ENCODE results near the gene SH3BP1.
"Not testable (repeated sequence)": the region's sequence is repeated elsewhere in the genome, so short reads cannot be mapped to it uniquely, and the experiment has no call there.

Gene SH3BP1, protein sequence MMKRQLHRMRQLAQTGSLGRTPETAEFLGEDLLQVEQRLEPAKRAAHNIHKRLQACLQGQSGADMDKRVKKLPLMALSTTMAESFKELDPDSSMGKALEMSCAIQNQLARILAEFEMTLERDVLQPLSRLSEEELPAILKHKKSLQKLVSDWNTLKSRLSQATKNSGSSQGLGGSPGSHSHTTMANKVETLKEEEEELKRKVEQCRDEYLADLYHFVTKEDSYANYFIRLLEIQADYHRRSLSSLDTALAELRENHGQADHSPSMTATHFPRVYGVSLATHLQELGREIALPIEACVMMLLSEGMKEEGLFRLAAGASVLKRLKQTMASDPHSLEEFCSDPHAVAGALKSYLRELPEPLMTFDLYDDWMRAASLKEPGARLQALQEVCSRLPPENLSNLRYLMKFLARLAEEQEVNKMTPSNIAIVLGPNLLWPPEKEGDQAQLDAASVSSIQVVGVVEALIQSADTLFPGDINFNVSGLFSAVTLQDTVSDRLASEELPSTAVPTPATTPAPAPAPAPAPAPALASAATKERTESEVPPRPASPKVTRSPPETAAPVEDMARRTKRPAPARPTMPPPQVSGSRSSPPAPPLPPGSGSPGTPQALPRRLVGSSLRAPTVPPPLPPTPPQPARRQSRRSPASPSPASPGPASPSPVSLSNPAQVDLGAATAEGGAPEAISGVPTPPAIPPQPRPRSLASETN

DNA sequence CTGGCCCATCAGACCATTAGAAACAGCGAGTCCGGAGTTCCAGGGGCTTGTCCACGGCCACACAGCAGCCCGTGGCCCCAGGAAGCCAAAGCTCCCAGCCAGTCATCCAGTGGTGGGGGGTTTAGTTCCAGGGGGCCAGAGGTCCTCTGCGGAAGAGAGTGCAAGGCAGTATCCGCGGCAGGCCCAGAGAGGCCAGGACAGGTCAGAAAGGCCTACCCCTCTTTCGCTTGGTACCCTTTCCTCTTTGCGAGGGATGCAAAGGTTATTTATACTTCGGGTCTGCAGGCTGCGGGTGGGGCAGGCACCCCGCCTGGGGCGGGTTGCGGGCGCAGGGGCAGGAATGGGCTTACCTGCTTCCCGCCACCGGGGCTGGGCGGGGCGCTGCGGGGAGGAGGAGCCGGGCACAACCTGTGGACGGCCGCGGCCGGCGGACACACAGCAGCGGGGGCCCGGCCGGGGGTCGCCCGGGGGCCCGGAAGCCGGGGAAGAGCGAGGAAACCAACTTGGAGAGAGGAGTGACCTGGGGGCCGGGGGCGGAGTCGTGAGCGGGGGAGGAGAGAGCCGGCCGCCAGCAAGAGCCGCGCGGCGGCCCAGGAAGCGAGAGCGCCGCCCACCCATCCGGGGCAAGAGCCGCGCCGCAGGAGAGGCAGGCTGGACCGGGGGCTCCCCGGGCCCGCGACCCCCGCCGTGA, at the start of gene SH3BP1:
Gene SH3BP1, plus strand, starts transcription at position 600 of the 691 bp plus-strand sequence. CDS start 119 bp downstream, outside the sequence.
- DNase-seq: peak; percentile 65

- DNase-seq: not testable (repeated sequence)
Measured at GRCh38 chr22:37591081-37591480, 48.4 kb upstream of the SH3BP1 start.

GRCh38 chr22:37591823-37592404, 47.6 kb upstream of the SH3BP1 start:
- DNase-seq: no peak

GRCh38 chr22:37594237-37594636, 45.2 kb upstream of the SH3BP1 start:
- no peak for DNase-seq

DNA sequence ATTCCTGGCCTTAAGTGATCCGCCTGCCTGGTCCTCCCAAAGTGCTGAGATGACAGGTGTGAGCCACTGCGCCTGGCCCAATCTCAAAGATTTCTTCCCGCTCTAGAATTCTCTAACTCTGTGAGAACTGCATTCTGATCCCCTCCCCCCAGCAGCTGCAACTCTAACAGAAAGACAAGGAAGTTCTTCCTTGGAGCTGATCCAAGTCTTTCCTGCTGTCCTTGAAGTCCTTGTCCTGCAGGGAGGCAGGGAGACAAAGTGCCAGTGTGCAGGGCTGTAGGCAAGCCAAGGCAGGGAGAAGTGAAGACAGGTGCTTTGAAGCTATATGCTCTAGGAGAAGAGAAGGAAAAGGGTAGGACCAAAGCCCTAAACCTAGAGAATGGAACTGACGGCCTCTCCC, 40.3 kb upstream of the SH3BP1 start:
- no peak for DNase-seq

- no peak for DNase-seq
Measured at GRCh38 chr22:37601203-37601539, 38.3 kb upstream of the SH3BP1 start.

- DNase-seq: no peak
Measured at GRCh38 chr22:37601540-37602442, 37.7 kb upstream of the SH3BP1 start.

GRCh38 chr22:37602546-37603277, 36.8 kb upstream of the SH3BP1 start:
- not testable (repeated sequence) for DNase-seq

GRCh38 chr22:37604074-37604473, 35.4 kb upstream of the SH3BP1 start:
- no peak for DNase-seq

DNA sequence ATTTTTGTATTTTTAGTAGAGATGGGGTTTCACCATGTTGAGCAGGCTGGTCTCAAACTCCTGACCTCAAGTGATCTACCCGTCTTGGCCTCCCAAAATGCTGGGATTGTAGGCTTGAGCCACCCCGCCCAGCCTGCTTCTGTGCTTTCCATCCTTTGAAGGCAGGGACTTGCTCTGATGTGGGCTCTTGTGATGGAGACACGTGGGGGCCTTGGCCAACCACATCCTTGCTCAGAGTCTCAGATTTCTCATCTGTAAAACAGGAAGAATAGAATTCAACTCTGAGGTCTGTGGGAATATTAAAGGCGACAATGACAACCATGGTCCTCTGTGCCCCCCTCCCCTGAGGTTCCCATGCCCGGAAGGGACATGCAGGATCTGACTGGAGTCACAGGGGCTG, 34.6 kb upstream of the SH3BP1 start:
- DNase-seq: peak; percentile 51

DNA sequence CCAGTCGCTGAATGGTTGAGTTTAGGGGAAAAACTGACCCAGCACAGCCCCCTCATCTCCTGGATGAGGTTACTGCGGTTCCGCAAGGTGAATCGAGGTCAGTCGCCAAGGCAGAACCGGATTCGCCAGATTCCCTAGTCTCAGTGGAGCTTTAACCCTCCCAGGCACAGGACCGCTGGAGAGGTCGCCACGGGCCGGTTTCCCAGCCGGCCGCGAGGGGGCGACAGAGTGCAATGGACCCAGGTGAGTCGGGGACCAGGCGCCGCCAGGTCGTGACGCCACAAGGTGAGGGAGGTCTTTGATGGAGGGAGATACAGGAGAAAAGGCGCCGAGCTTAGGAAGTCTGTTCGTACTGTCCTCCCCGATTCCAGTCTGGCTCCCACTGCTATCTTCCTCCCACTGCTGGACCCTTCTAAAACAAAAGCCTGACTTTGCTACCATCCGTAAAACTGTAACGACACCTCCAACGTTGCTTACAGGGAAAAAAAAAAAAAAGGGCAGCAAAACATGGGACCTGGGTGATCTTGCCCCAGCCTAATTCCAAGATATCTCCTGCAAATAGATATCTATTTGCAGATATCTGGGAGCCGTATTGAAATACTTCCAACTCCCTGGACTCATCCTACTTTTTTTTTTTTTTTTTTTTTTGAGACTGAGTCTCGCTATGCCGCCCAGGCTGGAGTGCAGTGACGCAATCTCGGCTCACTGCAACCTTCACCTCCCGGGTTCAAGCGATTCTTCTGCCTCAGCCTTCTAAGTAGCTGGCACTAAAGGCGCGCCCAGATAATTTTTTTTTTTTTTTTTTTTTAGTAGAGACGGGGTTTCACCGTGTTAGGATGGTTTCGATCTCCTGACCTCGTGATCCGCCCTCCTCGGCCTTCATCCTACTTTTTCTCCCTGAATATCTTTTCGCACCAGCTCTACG, 32.2 kb upstream of the SH3BP1 start:
- DNase-seq: peak; percentile 91

DNA sequence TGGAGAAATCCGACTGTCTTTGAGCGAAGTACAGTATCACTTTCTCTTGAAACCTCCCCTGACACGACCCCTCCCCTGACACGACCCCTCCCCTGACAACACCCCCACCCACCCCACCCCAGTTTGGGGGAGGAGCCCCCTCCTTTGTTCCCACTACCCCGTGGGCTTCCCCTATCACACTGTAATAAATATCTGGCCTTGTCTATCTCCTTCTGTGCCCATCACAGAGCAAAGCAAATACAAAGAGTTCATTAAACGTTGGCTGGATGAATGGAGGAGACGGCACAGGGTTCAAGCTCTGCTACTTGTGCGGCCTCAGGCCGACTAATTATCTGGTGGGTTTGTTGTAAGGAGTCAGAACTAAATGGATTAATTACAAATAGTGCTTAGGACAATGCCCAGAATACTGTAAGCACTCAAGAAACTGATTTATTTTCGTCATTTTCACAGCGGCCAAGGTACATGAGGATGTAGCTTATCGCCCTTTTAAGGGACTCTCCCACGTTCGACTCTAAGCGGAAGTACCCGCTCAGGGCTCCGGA, 31.5 kb upstream of the SH3BP1 start:
- DNase-seq: no peak

DNA sequence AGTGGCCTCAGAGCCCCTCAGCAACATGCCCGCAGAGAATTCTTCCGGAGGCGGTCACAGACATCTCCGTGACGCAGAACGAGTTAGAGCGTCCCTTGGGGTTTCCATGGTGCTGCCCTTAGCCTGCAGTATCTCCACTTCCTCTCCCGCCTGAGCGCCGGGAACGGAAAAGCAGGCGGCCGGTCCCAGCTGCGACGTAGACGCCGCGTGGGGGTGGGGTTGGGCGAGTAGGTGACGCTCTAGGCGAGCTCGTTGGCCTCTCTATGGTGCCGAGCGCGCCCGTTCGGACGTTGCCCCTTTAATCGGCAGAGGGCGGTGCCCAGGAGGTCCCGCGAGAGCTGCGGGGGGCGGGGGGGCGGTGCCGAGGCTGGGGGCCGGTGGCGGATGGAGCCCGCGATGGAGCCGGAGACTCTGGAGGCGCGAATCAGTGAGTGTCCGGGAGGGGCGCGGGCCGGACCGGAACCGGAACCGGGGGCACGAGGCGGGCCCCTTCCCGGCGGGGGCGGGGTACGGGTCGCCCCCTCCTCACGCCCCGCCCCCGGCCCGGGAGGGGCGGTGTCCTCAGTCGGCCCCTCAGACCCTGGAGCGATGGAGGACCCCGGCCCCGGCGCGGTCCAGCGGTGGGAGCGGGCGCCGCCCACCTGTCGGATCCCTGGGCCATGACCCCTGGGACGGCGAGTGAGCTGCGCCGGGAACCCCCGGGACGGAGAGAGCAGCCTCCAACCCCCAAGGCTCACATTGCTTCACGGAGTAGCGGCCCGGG, 30.8 kb upstream of the SH3BP1 start, which contains the start of gene GGA1:
Gene GGA1, plus strand, starts transcription at position 358 of the 763 bp plus-strand sequence. Its CDS starts 27 bp downstream, at position 385.
- DNase-seq: peak; percentile 95

DNA sequence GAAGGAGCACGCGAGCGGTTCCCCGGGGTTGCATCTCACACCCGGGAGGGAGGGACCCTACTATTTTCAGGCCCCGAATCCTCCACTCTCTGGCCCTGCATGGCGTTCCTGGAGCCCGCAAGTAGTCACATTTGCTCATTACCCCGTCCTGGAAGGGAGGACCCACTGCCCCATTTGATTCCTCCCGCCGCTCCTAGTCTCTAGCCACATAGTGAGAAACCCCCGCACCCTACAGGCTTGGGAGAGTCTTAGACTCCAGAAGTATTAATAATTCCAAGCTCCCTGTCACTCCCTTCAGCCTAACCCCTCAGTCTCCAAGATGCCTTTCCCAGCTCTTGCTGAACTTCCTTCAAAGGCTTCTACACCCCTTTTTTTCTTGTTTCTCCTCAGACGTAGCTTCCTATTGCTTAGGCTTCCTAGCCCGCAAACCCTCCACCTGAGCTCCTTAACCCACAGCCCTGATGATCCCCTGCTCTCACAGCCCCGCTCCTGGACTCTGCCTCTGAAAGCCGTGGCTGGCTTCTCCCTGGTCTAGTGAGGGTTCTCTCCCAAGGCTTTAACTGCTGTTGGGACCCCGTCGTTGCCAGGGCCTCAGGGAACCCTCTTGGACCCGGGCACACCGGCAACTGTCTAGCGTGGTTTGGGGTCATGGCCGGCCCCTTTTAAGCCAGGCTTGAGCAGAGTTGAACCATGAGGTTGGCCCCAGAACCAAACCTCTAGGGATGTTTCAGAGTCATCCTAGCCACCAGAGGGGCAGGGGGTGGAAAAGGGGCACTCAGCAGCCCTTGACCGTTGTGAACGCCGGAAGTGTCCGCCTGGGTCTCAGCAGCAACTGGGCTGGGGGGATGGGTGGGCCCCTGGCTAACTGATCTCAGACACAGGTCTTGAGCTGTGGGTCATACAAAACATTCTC, 30.0 kb upstream of the SH3BP1 start:
- no peak for DNase-seq

GRCh38 chr22:37610153-37610475, 29.4 kb upstream of the SH3BP1 start:
- DNase-seq: not testable (repeated sequence)

DNA sequence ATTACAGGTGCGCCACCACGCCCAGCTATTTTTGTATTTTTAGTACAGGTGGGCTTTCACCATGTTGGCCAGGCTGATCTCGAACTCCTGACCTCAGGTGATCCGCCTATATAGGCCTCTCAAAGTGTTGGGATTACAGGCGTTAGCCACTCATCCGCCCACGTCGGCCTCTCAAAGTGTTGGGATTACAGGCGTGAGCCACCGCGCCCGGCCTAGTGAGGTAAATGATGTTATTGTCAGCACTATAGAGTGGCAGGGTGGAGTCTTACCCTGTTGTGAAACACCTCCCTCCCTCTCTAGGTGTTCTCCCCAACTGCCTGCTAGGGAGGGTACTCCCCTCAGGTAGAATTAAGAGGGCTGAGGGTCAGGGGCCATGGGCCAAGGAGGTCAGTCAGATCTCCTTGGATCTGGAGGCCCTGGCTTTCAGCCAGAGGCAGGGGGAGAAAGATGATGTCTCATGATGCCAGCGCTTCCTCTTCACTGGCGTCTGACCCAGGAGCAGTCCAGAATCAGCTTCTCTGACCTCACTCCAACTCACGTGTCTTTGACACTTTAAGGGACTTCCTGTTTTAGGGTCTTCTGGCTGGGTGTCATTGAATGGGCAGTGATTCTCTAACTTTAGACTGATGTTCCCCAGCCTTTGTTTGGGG, 28.9 kb upstream of the SH3BP1 start:
- DNase-seq: no peak

DNA sequence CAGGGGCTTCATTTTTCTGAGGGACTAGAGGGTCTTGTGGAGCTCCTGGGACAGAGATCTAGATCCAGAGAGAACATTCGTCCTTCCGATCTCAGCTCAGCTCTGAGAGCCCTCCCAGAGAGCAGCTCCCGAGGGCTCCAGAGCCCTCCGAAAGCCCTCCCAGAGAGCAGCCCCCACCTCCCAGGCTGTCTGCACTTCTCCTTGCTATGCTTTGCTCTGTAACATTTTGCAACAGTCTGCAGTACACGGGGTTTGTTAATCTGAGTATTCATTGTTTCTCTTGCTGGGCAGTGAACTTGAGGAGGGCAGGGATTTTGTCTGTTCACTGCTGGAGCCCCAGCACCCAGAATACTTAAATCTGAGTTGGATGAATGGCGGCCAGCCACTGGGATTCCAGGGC, 28.3 kb upstream of the SH3BP1 start:
- no peak for DNase-seq

Measured in activated naive CD4-positive, alpha-beta T cell treated with Interleukin-2 at 50 U/mL for 16 hours (primary cell).